K562 (cell line): ENCODE data around the gene SPECC1L. TPM values are rescaled to one million over a fixed set of nuclear protein-coding genes. Genes with fewer than 3 reads are reported as not detected.

ENCODE experiments used
- ATAC-seq: fragments of 200-7000 bp; cut with Tn5 transposase; 3 replicates; pipeline ENCODE4 v1.9.1; 2020; ENCODE audit warnings: moderate library complexity
- BruUV-seq: library from RNA; stranded (reverse); fragments of 400-500 nt; replicated peaks from 2 replicates; lab custom pipeline; 2021; lab: Mats Ljungman, UMichigan
- CTCF ChIA-PET: fragments of 300-600 bp; formaldehyde crosslinking; extraction: SDS; loops from one replicate; lab custom pipeline; 2021; ENCODE audit warnings: low intra/inter-chr PET ratio; lab: Yijun Ruan, JAX
- POLR2A ChIA-PET: fragments of 300-600, 350-650 bp; sonication (Branson Sonifier 250); formaldehyde crosslinking; extraction: SDS; loops from one replicate; lab custom pipeline; 2021; ENCODE audit warnings: antibody characterized with exemption, inconsistent platforms; lab: Yijun Ruan, JAX
- DNase-seq, 4 experiments: peaks; one replicate each; pipeline versions ENCODE4 v3.0.0 to v3.0.0-alpha.2; 2011 to 2018; ENCODE audit warnings: low spot score in 3 of 4, mixed read lengths in 3 of 4; ENCODE audit errors: extremely low read depth in 1 of 4
- FAIRE-seq: peaks from 2 replicates; lab custom pipeline; 2011; peaks lifted over from hg19 to GRCh38; lab: Jason Lieb, UNC
- H2AFZ ChIP-seq: 2 replicates; pipeline ENCODE4 v1.6.0; 2011; ENCODE audit warnings: low read depth, low read length, control low read depth, inconsistent platforms
- H3K27ac ChIP-seq: fragments of 200-600 bp; 3 replicates; pipeline ENCODE4 v1.8.0; 2011; ENCODE audit warnings: low read depth, mild to moderate bottlenecking, control low read depth, inconsistent platforms, low read length, moderate library complexity, mixed read lengths; ENCODE audit errors: extremely low read depth
- H3K27me3 ChIP-seq, 2 experiments: fragments of 300-600 bp in 1 of 2; 2 replicates in 1 of 2; 3 replicates in 1 of 2; pipeline versions ENCODE4 v1.6.0 to v1.8.0; 2011; ENCODE audit warnings: inconsistent platforms in 2 of 2, low read length in 2 of 2, mild to moderate bottlenecking in 1 of 2, mixed read lengths in 1 of 2, moderate library complexity in 1 of 2; ENCODE audit not compliant: control insufficient read depth in 2 of 2, insufficient read depth in 2 of 2
- H3K36me3 ChIP-seq: fragments of 300-600 bp; 3 replicates; pipeline ENCODE4 v1.8.0; 2011; ENCODE audit warnings: mild to moderate bottlenecking, low read length, inconsistent platforms; ENCODE audit not compliant: control insufficient read depth, insufficient read depth
- H3K4me1 ChIP-seq, 2 experiments: fragments of 200-600 bp in 1 of 2; replicated peaks in 1 of 2; 2 replicates in 1 of 2; 3 replicates in 1 of 2; pipeline versions ENCODE4 v1.5.1 to v1.8.0; 2011; ENCODE audit warnings: inconsistent platforms in 2 of 2, low read length in 2 of 2, mild to moderate bottlenecking in 1 of 2, mixed read lengths in 1 of 2, moderate library complexity in 1 of 2; ENCODE audit not compliant: control insufficient read depth in 2 of 2, insufficient read depth in 2 of 2
- H3K4me2 ChIP-seq: 2 replicates; pipeline ENCODE4 v1.6.1; 2011; ENCODE audit warnings: low read length, control low read depth, inconsistent platforms, mixed read lengths; ENCODE audit not compliant: insufficient read depth
- H3K4me3 ChIP-seq: fragments of 200-600 bp; sonication (generic), shearing (Covaris generic); 2 replicates; pipeline ENCODE4 v1.5.1; 2016; ENCODE audit warnings: control low read depth, inconsistent platforms
- H3K79me2 ChIP-seq: fragments of 200-600 bp; 3 replicates; pipeline ENCODE4 v1.8.0; 2011; ENCODE audit warnings: low read length, inconsistent platforms; ENCODE audit not compliant: control insufficient read depth, insufficient read depth
- H3K9ac ChIP-seq, 2 experiments: 2 replicates each; pipeline versions ENCODE4 v1.6.0 to v1.6.1; 2011; ENCODE audit warnings: low read depth in 2 of 2, low read length in 2 of 2, control low read depth in 1 of 2, inconsistent platforms in 1 of 2, mild to moderate bottlenecking in 1 of 2, mixed read lengths in 1 of 2; ENCODE audit not compliant: insufficient read depth in 1 of 2
- H3K9me1 ChIP-seq: one replicate; pipeline ENCODE4 v1.6.0; 2011; ENCODE audit warnings: inconsistent platforms, mild to moderate bottlenecking, low read length, moderate library complexity; ENCODE audit not compliant: control insufficient read depth, insufficient read depth
- H3K9me3 ChIP-seq: replicated peaks from 2 replicates; pipeline ENCODE4 v1.5.1; 2011; ENCODE audit warnings: low read depth, low read length, inconsistent platforms; ENCODE audit not compliant: control insufficient read depth, insufficient read depth
- H4K20me1 ChIP-seq: replicated peaks from 2 replicates; pipeline ENCODE4 v1.6.1; 2011; ENCODE audit warnings: low read length, inconsistent platforms, mixed read lengths; ENCODE audit not compliant: control insufficient read depth, insufficient read depth
- CHCHD3 ChIP-seq: fragments of 250-450 bp; sonication (Bioruptor Pico); IDR thresholded peaks from 2 replicates; pipeline ENCODE4 v2.1.2; 2022; ENCODE audit warnings: mild to moderate bottlenecking
- FOS ChIP-seq: IDR thresholded peaks from 3 replicates; pipeline ENCODE4 v1.6.1; 2011; ENCODE audit not compliant: insufficient read length; ENCODE audit errors: extremely low read depth
- GATAD2B ChIP-seq: fragments of 450-650 bp; IDR thresholded peaks from 2 replicates; pipeline ENCODE4 v1.6.1; 2017; ENCODE audit warnings: mild to moderate bottlenecking, borderline replicate concordance
- LARP7 ChIP-seq: fragments of 450-650 bp; IDR thresholded peaks from 2 replicates; pipeline ENCODE4 v1.6.1; 2016
- POLR2AphosphoS2 ChIP-seq: IDR thresholded peaks from 2 replicates; pipeline ENCODE4 v1.6.1; 2012; ENCODE audit warnings: low read length, improper control_type of control experiment
- ZNF407 ChIP-seq: fragments of 450-650 bp; IDR thresholded peaks from 2 replicates; pipeline ENCODE4 v1.6.1; 2016; ENCODE audit warnings: low read depth
- ZNF408 ChIP-seq: fragments of 250-450 bp; sonication (Bioruptor Pico); IDR thresholded peaks from 2 replicates; pipeline ENCODE4 v1.4.0; 2020; ENCODE audit warnings: low read depth, mild to moderate bottlenecking, moderate library complexity
- WGBS: fragments of 100-300 bp; shearing (Covaris generic); methylation state at CpG from one replicate; pipeline ENCODE4 v1.1.6; 2016; ENCODE audit warnings: low coverage, mixed read lengths; ENCODE audit not compliant: insufficient coverage; ENCODE audit errors: missing lambda C conversion rate; 5-methylcytosine and 5-hydroxymethylcytosine counted together
- in situ Hi-C: fragments of 300-500 bp; cut with MboI; formaldehyde crosslinking; loops from 4 replicates; pipeline ENCODE4 v1.15.0; 2018; ENCODE audit warnings: inconsistent platforms, mixed read lengths
- intact Hi-C: fragments of 100-400 bp; cut with micrococcal nuclease; formaldehyde crosslinking; loops from 2 replicates; pipeline ENCODE4 v1.14.2; 2022
- polyA plus RNA-seq, 8 experiments: library from polyadenylated mRNA; depleted of rRNA in 4 of 8; stranded (reverse) in 5 of 8; unstranded in 3 of 8; fragments of >200 nt; fragmentation: Nextera tagmentation in 2 of 8; fragmentation: Illumina TruSeq in 1 of 8; extraction: Ambion mirVana in 2 of 8; extraction: Trizol in 1 of 8; gene quantifications; 2 replicates each; pipeline versions ENCODE4 v1.2.1 to v1.2.3, GENCODE V29; 2011 to 2014; ENCODE audit warnings: inconsistent platforms in 1 of 8, missing spikeins in 1 of 8
- total RNA-seq, 7 experiments: library from RNA; depleted of rRNA in 6 of 7; stranded (reverse); fragments of >200 nt in 6 of 7; fragmentation: Illumina TruSeq in 2 of 7; extraction: Trizol in 2 of 7; gene quantifications; 2 replicates each; pipeline versions ENCODE4 v1.2.1 to v1.2.3, GENCODE V29; 2011 to 2021; ENCODE audit warnings: low replicate concordance in 1 of 7

The SPECC1L gene
- total and polyA plus RNA-seq, 9 of the 15 experiments (the other 6 are each of a cell fraction or from before 2014, with no cell fraction given) = 1.4 to 27.9 (median 14.5) TPM

- H3K9ac ChIP-seq = no peak overlapping the region
- no peak overlapping the region for H2AFZ ChIP-seq
- ATAC-seq (no peak), DNase-seq (peak in 1 of 4 experiments; percentile 10), FAIRE-seq (no peak)
- no peak overlapping the region for H3K4me2 ChIP-seq
- CTCF ChIA-PET = no interaction called here
- H3K27ac ChIP-seq = no peak overlapping the region
- POLR2A ChIA-PET = interaction anchor here (0.5 kb wide), 1 partner anchor 605 kb away, joined by 3 read pairs; no protein-coding TSS in a partner anchor
- no peak for TF ChIP-seq POLR2AphosphoS2
- no peak for TF ChIP-seq CHCHD3 (CRISPR knock-in tag)
- TF ChIP-seq LARP7 = no peak
- TF ChIP-seq ZNF407 = no peak
- TF ChIP-seq GATAD2B = no peak
- no peak for TF ChIP-seq FOS
- no peak for TF ChIP-seq ZNF408 (CRISPR knock-in tag)
- in situ Hi-C loops (no loop called here), intact Hi-C loops (loop anchor here (10.0 kb wide), 2 partner anchors 65 to 195 kb away; no protein-coding TSS in a partner anchor)
- H3K36me3 ChIP-seq = peaks cover 64% of the 10 kb centered on the region; the same call in 2 of the 3 replicates
- no TSS peak for BruUV-seq
- no peaks in the 10 kb centered on the region for H3K79me2 ChIP-seq
- no peak overlapping the region for H3K4me3 ChIP-seq
- H3K4me1 ChIP-seq = no peaks in the 10 kb centered on the region; a peak in 1 of 5 replicates
- H4K20me1 ChIP-seq = no peaks in the 10 kb centered on the region
- 74% methylated on average over 4 of the region's 6 CpGs for WGBS
- no peaks in the 10 kb centered on the region for H3K27me3 ChIP-seq
- H3K9me1 ChIP-seq = no peaks in the 10 kb centered on the region
- H3K9me3 ChIP-seq = no peaks in the 10 kb centered on the region
Measured at GRCh38 chr22:24329453-24329852, 58.8 kb downstream of the SPECC1L start.
